ENCODE measurements around the gene TMPRSS4. TPM values are rescaled to one million over a fixed set of nuclear protein-coding genes. Genes with fewer than 3 reads are reported as not detected.

TMPRSS4 gene
- total and polyA plus RNA-seq, 2 of the 4 experiments (the other 2 are of a cell fraction): not detected

- Histone ChIP-seq H3K4me3 (ENCODE audit: insufficient read depth, low read depth, low read length) (no peak overlapping the region), H2BK15ac (ENCODE audit: low read depth, low read length) (no peak overlapping the region), H4K5ac (ENCODE audit: low read depth, low read length) (no peak overlapping the region), H2BK120ac (ENCODE audit: low read depth, low read length) (no peak overlapping the region), H3K79me1 (ENCODE audit: low read depth in 1 of 2, low read length in 2 of 2) (no peaks in the 10 kb centered on the region), H2AK9ac (replicated peaks; ENCODE audit: low read depth, low read length, poor library complexity) (no peak overlapping the region), H3K4ac (ENCODE audit: low read depth, low read length) (no peak overlapping the region), H3K36me3 (ENCODE audit: control insufficient read depth, insufficient read depth, low read length) (no peaks in the 10 kb centered on the region), H3K9ac (ENCODE audit: low read depth, low read length) (no peak overlapping the region), H2BK20ac (ENCODE audit: low read depth, low read length) (no peak overlapping the region), H3K56ac (ENCODE audit: extremely low read depth, insufficient read depth, low read length) (no peak overlapping the region), H2AK5ac (ENCODE audit: low read depth, low read length) (no peak overlapping the region), H3K14ac (replicated peaks; ENCODE audit: low read depth, low read length) (no peak overlapping the region), H4K20me1 (ENCODE audit: insufficient read depth, low read length) (no peaks in the 10 kb centered on the region), H2AFZ (replicated peaks; ENCODE audit: low read length, poor library complexity) (no peak overlapping the region), H4K8ac (ENCODE audit: low read depth in 2 of 2, low read length in 2 of 2) (no peak overlapping the region), H3K9me3 (ENCODE audit: control insufficient read depth, insufficient read depth, low read length) (no peaks in the 10 kb centered on the region), H3K23ac (ENCODE audit: low read depth, low read length) (no peak overlapping the region), H3K18ac (ENCODE audit: low read depth, low read length) (no peak overlapping the region), H3K4me2 (ENCODE audit: low read depth, low read length) (no peak overlapping the region), H3K9me1 (ENCODE audit: insufficient read depth, low read length) (no peaks in the 10 kb centered on the region), H4K91ac (ENCODE audit: insufficient read depth, low read depth, low read length) (no peak overlapping the region), H3K27me3 (ENCODE audit: control insufficient read depth, insufficient read depth, low read length) (peaks cover 8% of the 10 kb centered on the region; the same call in 1 of the 2 replicates), H3K27ac (ENCODE audit: insufficient read depth, low read length) (no peak overlapping the region), H2BK5ac (ENCODE audit: low read depth, low read length, poor library complexity, severe bottlenecking) (no peak overlapping the region), H3K4me1 (ENCODE audit: control insufficient read depth, insufficient read depth, low read length) (no peaks in the 10 kb centered on the region)
- POLR2A ChIA-PET (ENCODE audit: unreplicated experiment): no interaction called here
- DNase-seq (no peak), ATAC-seq (ENCODE audit: low read depth) (no peak)
- no CpG with 5 or more reads among the region's 4 CpGs for WGBS, 2 experiments (ENCODE audit: extremely low coverage in 2 of 2, insufficient read length in 1 of 2)
- intact Hi-C loops (cut with micrococcal nuclease) (no loop called here), in situ Hi-C loops (cut with MboI; ENCODE audit: low sequenced_read_pairs) (no loop called here), dilution Hi-C loops (cut with HindIII; ENCODE audit: low sequenced_read_pairs, unreplicated experiment) (no loop called here)
- no TSS peak for BruUV-seq (replicated peaks)
- no peak for TF ChIP-seq NFE2L2 (IDR thresholded peaks at IDR 0.05; ENCODE audit: low read depth, low read length)
- TF ChIP-seq SMC3 (IDR thresholded peaks at IDR 0.05; ENCODE audit: low read depth, low read length): no peak
- TF ChIP-seq, protein P1, sequence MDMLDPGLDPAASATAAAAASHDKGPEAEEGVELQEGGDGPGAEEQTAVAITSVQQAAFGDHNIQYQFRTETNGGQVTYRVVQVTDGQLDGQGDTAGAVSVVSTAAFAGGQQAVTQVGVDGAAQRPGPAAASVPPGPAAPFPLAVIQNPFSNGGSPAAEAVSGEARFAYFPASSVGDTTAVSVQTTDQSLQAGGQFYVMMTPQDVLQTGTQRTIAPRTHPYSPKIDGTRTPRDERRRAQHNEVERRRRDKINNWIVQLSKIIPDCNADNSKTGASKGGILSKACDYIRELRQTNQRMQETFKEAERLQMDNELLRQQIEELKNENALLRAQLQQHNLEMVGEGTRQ (IDR thresholded peaks at IDR 0.05; ENCODE audit: low read depth, low read length): no peak
- no peak for TF ChIP-seq RFX5 (IDR thresholded peaks at IDR 0.05; ENCODE audit: low read depth, low read length)
- no peak for TF ChIP-seq BHLHE40 (IDR thresholded peaks at IDR 0.05; ENCODE audit: low read depth, low read length)
- no peak for TF ChIP-seq MAZ (IDR thresholded peaks at IDR 0.05; ENCODE audit: borderline replicate concordance, low read depth, low read length)
- no peak for TF ChIP-seq CHD1 (IDR thresholded peaks at IDR 0.05; ENCODE audit: low read depth, low read length)
- no peak for TF ChIP-seq MAFK (IDR thresholded peaks at IDR 0.05; ENCODE audit: low read depth, low read length)
- no peak for TF ChIP-seq POLR2A (IDR thresholded peaks at IDR 0.05; ENCODE audit: low read depth, low read length)
- no peak for TF ChIP-seq ELK1 (IDR thresholded peaks at IDR 0.05; ENCODE audit: borderline replicate concordance, low read depth, low read length)
- TF ChIP-seq, protein P2, sequence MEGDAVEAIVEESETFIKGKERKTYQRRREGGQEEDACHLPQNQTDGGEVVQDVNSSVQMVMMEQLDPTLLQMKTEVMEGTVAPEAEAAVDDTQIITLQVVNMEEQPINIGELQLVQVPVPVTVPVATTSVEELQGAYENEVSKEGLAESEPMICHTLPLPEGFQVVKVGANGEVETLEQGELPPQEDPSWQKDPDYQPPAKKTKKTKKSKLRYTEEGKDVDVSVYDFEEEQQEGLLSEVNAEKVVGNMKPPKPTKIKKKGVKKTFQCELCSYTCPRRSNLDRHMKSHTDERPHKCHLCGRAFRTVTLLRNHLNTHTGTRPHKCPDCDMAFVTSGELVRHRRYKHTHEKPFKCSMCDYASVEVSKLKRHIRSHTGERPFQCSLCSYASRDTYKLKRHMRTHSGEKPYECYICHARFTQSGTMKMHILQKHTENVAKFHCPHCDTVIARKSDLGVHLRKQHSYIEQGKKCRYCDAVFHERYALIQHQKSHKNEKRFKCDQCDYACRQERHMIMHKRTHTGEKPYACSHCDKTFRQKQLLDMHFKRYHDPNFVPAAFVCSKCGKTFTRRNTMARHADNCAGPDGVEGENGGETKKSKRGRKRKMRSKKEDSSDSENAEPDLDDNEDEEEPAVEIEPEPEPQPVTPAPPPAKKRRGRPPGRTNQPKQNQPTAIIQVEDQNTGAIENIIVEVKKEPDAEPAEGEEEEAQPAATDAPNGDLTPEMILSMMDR (conservative IDR thresholded peaks at IDR 0.05; ENCODE audit: low read depth, low read length): no peak
- no peak for TF ChIP-seq RCOR1 (IDR thresholded peaks at IDR 0.05; ENCODE audit: insufficient replicate concordance, low read length)
- no peak for TF ChIP-seq MXI1 (IDR thresholded peaks at IDR 0.05; ENCODE audit: borderline replicate concordance, low read depth, low read length)
- TF ChIP-seq CEBPB (IDR thresholded peaks at IDR 0.05; ENCODE audit: low read depth, low read length): no peak
- TF ChIP-seq FOS (IDR thresholded peaks at IDR 0.05; ENCODE audit: low read depth, low read length): no peak
- TF ChIP-seq RAD21 (IDR thresholded peaks at IDR 0.05; ENCODE audit: low read length): no peak
- CTCF ChIA-PET: no interaction called here
Measured at GRCh38 chr11:118047749-118048148, 29.1 kb upstream of the TMPRSS4 start.

Data from IMR-90 (cell line).